HG02840 (cell line): ENCODE data around the gene FRK.
A peak's percentile ranks its signal among the peaks of the same experiment; 100 is the strongest.
"Not testable (repeated sequence)": the region's sequence is repeated elsewhere in the genome, so short reads cannot be mapped to it uniquely, and the experiment has no call there.

ENCODE experiments used
- ATAC-seq: cut with Tn5 transposase; IDR thresholded peaks from one replicate; pipeline ENCODE4 v1.9.1; 2021; ENCODE audit warnings: mild to moderate bottlenecking, moderate library complexity, moderate number of reproducible peaks; ENCODE audit not compliant: unreplicated experiment, low FRiP score

FRK gene

DNA sequence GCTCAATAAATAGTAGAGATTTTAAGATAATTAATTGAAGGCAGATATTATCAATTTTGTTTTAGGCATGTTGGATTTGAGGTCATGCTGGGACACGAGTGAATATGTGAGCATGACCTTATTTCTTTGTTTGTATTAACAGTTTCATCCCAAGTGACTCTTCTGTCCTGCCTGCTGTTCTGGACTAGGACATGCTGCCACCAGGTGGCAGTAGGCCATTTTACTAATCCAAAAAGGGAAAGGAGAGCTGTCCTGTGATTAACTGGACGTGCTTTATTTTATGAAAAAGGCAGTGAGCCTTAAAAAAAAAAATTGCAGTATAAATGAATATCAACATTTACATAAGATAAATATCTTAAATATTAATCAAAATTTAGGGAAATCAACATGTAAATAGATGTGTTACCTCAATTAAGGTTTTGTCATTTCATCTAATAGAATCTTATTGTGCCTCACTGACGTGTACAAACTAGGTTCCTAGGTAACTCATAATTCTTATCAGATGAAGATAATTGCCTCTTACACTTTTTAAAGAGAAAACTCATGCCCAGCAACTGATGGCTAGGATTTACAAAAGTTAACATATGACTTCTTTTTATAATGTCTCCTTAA is 49.8 kb downstream of the FRK start:
- no peak for ATAC-seq

DNA sequence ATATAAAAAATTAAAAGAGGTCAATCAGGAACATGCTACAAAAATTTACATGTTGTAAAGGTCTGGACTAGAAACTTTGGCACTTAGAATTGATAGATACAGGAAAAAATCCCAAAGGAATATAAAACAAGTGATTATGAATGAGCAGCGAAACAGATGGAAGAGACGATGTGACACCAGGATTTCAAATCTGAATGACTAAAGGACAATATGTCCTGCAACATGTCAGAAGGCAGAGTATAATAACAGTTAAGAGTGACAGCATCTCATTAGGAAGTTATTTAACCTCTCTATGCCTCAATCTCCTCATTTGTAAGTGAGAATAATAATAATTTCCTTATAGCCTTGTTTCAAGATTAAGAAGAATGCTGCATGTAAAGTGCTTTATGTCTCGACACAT is 50.3 kb downstream of the FRK start:
- no peak for ATAC-seq

DNA sequence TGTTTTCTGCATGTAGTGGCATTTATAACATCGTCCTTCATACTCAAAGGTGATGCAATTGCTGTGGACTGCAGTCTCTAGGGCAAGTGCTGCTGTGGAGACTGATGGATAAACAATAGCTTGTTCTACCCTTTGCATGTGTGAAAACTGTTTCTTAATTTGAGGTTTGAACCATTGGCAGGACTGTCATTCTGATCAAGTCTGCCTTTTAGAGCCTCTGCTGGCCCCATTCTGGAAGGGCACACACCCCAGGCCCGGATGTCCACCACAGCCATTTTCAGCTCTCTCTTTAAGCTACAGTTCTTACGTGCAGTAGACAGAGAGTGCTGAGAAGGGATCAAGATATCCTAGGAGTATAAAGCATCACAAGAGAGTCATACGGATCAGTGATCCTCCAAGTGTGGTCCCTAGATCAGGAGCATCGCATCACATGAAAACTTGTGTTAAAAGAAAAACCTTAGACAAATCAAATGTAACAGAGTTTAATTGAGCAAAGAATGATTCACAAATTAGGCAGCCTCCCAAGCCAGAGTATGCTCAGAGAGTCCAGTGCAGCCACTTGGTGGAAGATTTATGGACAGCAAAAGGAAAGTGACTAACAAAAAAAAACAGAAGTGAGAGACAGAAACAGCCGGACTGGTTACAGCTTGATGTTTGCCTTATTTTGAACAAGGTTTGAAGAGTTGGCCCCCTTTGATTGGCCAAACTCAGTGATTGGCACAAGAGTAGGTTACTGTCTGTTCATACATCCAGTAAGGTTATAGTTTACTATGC is 52.0 kb downstream of the FRK start:
- peak; percentile 58 for ATAC-seq

DNA sequence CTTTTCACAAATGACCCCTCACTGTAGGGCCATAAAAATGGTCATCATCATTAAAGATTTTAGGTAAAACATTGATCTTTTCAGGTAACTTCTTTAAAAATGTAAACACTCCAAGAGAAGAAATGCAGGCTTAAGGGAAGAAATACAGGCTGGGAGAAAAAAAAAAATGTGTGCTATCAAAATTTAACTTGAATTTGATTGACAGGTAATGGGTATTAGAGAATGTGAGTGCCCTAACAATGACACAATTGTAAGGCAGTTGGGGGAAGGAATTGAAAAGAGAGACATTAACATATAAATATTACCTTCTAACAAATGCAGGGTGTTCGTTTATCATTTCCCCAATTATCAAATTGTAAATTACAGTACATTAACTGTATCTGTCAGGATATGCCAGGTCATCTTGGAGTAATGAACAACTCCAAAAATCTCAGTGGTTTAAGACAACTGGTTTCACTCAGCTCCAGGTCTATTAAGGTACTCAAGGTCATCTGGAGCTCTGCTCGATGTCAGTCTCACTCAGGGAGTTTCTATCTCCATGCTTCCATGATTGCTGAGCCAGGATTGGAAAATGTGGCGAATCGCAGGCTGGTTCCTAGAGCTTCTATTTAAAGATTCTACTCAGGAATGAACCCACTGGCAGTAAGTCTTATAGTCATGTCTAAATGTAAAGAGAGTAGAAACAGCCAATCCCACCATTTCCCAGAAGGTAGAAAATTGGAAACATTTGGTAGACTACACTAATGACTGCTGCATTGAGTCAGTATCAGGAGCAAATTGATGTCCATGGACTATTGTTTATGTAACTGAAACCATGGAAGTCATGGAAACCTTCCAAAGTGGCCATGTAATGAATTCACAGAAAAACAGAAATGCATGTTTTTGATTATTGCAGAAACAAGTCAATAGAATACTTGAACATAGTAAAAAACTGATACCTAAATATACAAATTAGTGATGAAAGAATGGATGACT is 55.6 kb downstream of the FRK start:
- no peak for ATAC-seq

DNA sequence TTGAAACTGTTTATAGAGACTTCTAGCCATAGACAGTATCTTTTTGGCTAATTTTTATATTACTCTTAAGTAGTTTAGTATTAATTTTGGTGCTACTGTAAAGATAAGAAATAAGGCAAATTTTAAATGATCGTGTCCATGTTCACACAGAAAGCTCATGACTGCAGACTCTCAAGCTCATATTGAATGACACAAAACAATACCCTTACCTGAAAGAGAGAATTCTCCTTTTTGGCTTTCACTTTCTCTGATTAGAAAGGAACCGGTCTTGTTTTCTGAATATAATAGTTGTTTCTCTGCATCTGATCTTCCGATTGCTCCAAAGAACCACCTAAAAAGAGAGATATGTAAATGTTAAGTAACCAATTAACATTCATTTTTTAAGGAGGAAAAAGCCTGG is 57.0 kb downstream of the FRK start:
- ATAC-seq, result no peak

DNA sequence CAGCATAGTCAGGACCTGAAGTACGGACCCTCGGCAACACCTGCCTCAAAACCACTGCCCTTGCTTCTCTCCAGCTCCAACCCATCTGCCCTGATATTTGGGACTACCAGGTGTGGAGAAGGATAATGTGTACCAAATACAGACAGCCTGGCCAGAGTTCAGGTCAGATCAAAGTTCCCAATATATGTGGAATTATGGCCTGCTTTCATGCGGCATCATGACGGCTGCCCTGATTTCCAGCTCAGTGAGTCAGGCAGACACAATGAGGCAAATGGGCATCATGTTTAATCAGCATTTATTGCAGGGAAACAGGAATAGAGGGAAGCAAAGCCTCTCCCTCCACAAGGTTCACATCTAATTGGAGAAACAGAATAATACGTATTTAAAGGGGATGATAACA is 57.9 kb downstream of the FRK start:
- no peak for ATAC-seq

DNA sequence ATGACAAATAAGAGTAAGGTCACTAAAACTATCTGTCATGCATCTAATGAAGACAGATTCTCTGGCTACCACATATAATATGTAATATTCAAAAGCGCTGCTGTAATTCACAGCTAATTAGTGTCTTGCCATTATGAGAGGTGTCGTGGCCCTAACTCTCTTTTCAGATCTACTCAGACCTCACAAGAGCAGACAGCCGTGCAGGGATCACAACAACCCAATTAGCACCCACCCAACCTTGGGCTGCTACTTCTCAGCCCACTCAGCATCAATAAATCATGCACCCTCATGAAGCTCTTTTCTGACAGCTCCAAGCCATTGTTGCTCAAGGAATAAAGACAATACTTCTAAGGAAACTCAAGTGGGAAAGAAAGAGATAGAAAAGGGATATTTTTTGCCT is 61.5 kb downstream of the FRK start:
- no peak for ATAC-seq

DNA sequence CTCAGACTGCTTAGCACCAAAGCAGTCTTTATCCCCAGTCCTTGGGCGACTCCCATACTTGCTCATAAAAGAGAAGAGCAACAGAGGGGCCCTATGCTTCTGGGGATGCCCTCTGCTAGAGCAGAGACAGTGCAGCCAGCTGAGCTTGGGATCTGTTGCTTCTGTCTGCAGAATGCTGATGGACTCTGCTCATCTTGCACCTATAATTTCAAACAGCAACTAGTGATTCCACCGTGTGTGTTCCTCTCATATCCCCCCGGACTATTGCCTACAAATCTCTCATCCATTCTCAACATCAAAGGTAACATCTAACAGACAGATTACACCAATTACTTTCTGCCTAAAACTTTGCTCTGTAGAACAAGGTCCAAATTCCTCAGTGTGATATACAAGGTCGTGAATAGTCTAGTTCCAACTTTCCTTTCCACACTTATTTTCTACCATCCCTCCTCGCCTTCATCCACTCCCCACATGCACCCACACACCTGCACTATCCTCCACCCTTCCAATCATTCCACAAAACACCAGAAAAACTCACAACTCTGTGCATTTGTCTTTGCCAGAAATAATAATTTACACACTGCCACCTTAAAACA is 62.6 kb downstream of the FRK start:
- no peak for ATAC-seq

DNA sequence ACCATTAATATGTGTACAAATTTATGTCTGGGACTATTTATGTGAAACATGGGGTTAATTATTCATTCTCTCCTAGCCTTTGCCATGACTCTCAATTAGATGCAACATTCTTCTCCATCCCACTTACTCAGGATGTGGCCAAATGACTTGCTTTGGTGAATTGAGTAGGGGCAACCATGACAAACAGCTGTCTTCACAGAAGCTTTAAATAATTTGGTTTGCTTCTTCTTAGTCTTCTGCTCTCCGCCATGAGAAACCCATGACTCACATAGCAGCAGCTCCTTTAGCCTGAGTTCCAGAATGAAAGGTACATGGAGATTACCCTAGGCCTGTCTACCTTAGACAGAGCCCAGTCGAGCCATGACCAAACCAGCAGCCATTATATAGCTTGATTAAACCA is 74.7 kb downstream of the FRK start:
- ATAC-seq, result no peak

DNA sequence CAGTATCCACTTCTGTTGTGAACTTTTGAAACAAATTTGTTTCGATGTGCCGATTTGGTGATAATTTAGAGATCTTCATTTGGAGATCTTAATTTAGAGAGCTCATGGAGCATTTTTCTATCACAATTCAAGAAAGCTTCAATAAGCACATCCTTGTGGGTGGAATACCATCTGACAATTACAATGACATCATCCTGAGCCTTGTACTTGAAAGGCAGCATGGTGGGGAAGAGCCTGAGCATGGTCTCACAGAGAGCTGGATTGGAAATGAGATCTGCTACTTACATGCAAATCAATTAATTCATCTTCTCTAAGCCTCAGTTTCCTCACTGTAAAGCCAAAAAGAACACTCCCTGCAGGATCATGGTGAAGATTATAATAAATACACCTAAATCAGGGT is 75.9 kb downstream of the FRK start:
- ATAC-seq, result no peak

DNA sequence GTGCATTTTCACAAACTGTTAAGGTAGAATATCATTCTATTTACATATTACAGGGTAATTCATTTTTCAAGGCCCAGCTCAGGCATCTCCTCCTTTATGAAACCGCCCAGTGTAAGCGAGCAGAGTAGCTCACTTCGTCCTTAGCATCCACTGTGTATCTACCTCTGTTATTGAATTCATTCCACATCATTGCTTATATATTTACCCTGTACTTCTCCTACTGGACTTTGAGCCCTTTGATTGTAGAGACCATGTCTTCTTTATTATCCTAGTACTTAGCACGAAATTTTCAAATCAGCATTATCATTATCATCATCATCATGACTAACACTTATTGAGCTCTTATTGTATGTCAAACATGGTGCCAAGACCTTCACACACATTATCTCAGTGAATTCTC is 76.7 kb downstream of the FRK start:
- ATAC-seq, result no peak

DNA sequence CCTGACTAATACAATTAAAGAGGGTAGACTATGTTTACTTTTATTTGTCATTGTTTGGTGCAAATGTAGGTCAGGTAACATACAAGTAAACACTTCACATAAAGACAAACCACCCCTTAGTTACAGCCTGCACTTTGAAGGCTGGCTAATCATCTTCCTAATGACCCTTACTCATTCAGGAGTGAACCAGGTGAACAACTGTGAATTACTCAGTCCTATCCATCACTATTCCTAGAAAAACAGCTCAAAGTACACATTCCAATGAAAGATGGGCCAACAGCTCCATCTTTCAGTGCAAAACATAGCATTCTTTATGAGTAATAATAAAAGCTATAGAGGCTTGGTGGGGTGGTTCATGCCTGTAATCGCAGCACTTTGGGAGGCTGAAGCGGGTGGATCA is 78.2 kb downstream of the FRK start:
- no peak for ATAC-seq

DNA sequence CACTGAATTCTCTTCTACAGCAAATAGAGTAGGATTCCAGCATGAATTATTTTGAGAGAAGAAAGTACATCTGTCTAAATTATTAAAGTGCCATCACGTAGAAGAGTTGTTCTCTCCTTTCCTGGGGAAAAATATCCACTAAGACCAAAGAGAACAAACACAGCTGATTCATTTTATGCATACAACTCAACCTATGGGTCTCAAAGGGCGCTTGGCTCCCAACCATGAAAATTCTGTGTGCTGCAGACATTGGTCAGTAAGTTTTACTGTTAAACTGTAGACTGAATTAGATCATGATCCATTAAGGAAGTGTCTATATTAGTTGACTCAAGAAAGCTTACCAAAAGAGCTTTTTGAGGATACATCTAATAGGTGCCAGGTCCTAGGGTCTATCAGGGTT is 83.5 kb downstream of the FRK start:
- ATAC-seq, result no peak

DNA sequence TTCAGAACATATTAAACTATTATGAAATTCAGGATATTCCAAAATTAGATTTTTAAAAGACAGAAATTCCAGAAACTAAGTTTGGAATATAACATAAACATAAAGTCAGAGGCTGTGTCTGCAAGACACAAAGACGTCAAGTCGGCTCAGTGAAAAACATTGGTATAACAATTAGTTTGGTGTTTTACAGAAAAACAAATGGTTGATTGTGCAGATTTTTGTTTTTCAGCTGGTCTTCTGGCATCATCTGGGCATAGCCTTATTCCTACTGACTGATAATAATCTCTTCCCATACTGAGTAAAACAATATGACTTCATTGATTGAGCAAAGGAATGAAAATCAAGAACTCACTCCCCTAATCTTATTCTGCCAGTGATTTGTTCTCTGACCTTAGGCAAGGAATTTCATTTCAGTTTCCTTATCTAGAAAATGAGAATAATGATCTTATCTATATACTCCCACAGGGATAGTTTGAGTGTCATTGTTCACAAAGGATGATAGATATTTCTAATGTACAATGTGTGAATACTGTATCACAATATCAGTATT is 84.3 kb downstream of the FRK start:
- no peak for ATAC-seq

DNA sequence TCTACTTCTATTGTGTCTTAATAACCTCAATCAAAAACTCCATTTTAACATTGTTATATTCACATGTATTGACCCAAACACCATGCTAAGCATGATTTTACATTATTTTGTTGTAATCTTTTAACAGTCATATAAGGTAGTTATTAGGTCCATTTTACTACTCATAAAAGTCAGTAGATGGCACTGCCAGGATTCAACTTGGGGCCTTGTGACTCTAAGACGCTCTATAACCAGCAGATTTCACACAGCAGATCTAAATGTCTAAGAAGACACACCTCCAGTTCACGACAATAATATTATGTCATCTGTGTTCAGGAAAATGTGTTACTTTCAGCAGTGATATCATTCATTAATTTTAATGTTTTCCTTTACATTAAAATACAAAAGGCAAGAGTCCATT is 88.0 kb downstream of the FRK start:
- no peak for ATAC-seq

DNA sequence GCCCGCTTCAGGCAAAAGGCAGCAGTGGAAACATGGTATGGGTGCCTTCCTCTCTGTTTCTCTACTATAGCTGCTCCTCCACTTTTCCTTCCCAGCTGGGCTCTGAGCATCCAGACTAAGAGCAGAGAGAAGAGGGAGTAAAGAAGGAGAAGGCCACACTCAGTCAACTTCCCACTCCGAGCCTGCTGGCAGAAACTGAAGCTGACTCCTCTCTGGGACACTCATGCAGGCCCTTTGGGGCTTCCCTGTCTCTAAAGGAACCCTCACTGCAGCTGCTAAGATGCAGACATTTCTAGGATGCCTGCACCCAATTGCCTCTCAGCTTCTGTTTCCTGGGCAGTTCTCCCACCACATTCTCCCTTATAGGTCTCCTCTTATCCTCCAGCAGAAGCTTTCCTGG is 88.9 kb downstream of the FRK start:
- ATAC-seq, result no peak

DNA sequence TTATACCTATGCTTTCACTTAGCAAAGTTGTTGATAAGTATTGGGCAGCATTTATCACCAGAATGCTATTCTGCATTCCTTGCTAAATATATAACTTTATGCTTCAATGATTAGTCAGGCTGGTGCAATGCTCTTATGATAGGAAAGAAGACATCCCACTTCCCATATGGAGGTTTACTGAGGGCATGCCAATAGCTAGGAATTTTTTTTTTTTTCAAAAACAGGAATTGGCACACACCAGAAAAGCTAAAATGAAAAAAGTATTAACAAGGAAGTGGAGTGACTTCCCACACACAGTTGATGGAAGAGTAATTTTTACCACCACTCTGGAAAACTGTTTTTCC is 90.8 kb downstream of the FRK start:
- no peak for ATAC-seq

DNA sequence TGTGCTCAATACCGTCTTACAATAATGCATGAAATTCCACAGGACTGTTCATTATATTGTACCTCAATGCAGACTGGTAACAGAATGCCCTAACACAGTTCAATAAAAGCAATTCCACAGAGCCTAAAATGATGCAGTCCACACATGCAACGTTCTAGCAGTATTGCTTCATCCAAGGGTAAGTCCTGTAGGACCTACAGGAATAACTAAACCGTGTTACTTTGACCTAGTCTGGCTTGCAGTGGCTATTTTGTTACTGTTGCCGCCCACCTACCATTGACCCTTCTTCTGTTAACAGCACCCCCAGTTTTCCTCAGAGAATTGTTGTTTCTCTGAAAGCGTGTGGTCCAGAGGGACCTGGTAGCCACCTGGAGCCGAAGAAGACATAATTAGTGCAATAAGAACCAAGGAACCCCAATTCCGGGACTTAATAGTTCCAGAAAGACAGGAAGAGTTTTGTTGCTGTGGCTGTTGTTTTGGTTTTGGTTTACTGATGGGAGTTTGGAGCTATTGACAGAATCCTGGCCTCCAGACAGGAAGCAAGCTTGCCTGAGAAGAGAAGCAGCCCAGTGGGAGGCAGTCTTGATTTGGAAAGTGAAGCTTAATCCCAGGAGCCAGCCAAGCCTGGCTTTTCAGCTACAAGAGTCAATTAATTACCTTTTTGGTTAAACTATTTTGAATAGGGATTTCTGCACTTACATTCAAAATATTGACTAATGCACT is 91.3 kb downstream of the FRK start:
- ATAC-seq, result no peak

DNA sequence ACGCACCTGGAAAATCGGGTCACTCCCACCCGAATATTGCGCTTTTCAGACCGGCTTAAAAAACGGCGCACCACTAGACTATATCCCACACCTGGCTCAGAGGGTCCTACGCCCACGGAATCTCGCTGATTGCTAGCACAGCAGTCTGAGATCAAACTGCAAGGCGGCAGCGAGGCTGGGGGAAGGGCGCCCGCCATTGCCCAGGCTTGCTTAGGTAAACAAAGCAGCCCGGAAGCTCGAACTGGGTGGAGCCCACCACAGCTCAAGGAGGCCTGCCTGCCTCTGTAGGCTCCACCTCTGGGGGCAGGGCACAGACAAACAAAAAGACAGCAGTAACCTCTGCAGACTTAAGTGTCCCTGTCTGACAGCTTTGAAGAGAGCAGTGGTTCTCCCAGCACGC is 100.4 kb downstream of the FRK start:
- not testable (repeated sequence) for ATAC-seq

DNA sequence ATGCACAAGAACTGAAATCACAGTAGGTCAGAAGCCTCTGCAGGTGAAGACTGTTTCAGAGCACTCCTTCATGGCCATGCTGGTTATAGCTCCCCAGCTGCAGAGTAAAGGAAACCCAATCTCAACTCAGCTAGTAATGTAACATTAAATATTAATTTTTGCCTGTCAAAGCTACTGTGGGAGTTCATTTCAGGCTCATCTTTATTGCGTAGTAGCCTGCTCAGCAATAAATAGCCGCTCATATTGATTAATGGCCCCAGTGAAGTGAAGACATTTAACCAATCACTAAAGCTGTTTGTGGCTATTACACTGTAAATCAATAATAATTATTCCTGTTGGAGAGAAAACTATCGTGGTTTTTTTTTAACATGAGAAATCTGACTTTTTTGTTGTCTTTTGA is 101.7 kb downstream of the FRK start:
- ATAC-seq, result no peak
